ENCODE results near the gene DBNL.

Gene DBNL

DNA sequence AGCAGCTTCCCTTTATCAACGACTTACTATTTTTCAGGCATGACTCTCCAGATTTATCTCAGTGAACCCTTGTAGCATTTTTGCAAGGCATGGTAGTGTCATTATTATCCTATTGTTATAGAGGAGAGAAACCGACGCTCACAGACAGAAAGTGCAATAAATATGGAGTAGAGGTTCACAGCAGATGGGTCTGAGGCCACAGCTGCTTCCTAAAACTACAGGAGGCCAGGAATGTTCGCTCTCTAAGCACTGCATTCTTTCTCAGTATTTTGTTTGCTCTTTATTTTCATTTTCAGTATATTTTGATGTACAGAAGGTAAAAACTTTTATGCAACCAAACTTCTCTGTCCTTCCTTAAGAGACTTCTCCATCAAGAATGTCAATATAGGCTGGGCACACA lies 55.2 kb downstream of the DBNL start:
- Histone ChIP-seq H3K27ac (no peak overlapping the region), H3K9ac (ENCODE audit: insufficient read length) (no peak overlapping the region), H3K36me3 (ENCODE audit: insufficient read depth, low read length) (no peaks in the 10 kb centered on the region), H3K9me3 (ENCODE audit: low read depth, low read length) (no peaks in the 10 kb centered on the region), H3K4me3 (no peak overlapping the region)
- no peak for DNase-seq (ENCODE audit: low read depth, low spot score)
- no peak for TF ChIP-seq POLR2AphosphoS5 (IDR thresholded peaks at IDR 0.05; ENCODE audit: borderline replicate concordance, low read depth, low read length)
- TF ChIP-seq FOXP2 (optimal IDR thresholded peaks at IDR 0.05; ENCODE audit: control extremely low read depth, extremely low read length, insufficient read depth), result no peak
- no peak for TF ChIP-seq EZH2 (IDR thresholded peaks at IDR 0.05)

GRCh38 chr7:44100458-44101302 lies 56.2 kb downstream of the DBNL start:
- Histone ChIP-seq H3K9ac (ENCODE audit: insufficient read length) (no peak overlapping the region), H3K4me3 (no peak overlapping the region), H3K9me3 (ENCODE audit: low read depth, low read length) (no peaks in the 10 kb centered on the region), H3K27ac (no peak overlapping the region), H3K36me3 (ENCODE audit: insufficient read depth, low read length) (no peaks in the 10 kb centered on the region)
- TF ChIP-seq FOXP2 (optimal IDR thresholded peaks at IDR 0.05; ENCODE audit: control extremely low read depth, extremely low read length, insufficient read depth) (no peak), POLR2AphosphoS5 (IDR thresholded peaks at IDR 0.05; ENCODE audit: borderline replicate concordance, low read depth, low read length) (no peak), EZH2 (IDR thresholded peaks at IDR 0.05) (no peak)
- no peak for DNase-seq (ENCODE audit: low read depth, low spot score)

DNA sequence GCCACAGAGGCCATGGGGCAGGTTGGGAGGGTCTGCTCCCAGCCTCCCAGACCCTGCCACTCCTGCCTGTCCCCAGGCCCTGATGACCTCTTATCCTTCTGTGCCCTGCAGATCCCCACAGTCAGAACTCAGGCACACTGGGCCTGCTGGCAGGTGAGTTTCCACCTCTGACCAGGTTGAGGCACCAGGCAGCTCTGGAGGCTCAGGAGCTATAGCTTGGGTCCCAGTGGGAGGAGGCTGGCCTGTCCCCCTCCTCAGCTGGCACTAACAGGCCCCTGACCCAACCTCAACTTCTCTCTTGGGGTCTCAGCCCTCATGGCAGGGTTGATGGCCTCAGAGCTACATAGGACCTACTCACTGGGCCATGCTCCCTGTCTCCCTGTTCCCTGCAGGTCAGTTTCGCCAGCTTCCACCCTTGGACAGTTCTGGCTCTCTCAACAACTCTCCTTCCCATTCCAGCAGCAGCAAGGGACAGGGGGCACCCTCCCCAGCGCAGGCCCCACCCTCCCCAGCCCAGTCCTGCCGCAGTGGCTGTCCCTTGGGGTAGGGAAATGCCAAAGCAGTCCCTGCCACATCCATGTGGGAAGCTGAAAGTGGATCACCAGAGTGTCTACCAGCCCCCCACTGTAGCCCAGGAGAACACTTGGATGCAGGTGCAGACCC lies 56.9 kb downstream of the DBNL start:
- Histone ChIP-seq H3K9me3 (ENCODE audit: low read depth, low read length) (no peaks in the 10 kb centered on the region), H3K36me3 (ENCODE audit: insufficient read depth, low read length) (no peaks in the 10 kb centered on the region), H3K9ac (ENCODE audit: insufficient read length) (no peak overlapping the region), H3K27ac (no peak overlapping the region), H3K4me3 (no peak overlapping the region)
- no peak for DNase-seq (ENCODE audit: low read depth, low spot score)
- no peak for TF ChIP-seq POLR2AphosphoS5 (IDR thresholded peaks at IDR 0.05; ENCODE audit: borderline replicate concordance, low read depth, low read length)
- no peak for TF ChIP-seq EZH2 (IDR thresholded peaks at IDR 0.05)
- no peak for TF ChIP-seq FOXP2 (optimal IDR thresholded peaks at IDR 0.05; ENCODE audit: control extremely low read depth, extremely low read length, insufficient read depth)

- DNase-seq (ENCODE audit: low read depth, low spot score), result no peak
- Histone ChIP-seq H3K27ac (no peak overlapping the region), H3K36me3 (ENCODE audit: insufficient read depth, low read length) (no peaks in the 10 kb centered on the region), H3K9me3 (ENCODE audit: low read depth, low read length) (no peaks in the 10 kb centered on the region), H3K9ac (ENCODE audit: insufficient read length) (no peak overlapping the region), H3K4me3 (no peak overlapping the region)
- TF ChIP-seq EZH2 (IDR thresholded peaks at IDR 0.05) (no peak), POLR2AphosphoS5 (IDR thresholded peaks at IDR 0.05; ENCODE audit: borderline replicate concordance, low read depth, low read length) (no peak), FOXP2 (optimal IDR thresholded peaks at IDR 0.05; ENCODE audit: control extremely low read depth, extremely low read length, insufficient read depth) (no peak)
Observed at GRCh38 chr7:44101966-44102845, 57.7 kb downstream of the DBNL start.

GRCh38 chr7:44102846-44103565 lies 58.5 kb downstream of the DBNL start:
- DNase-seq (ENCODE audit: low read depth, low spot score), result no peak
- Histone ChIP-seq H3K36me3 (ENCODE audit: insufficient read depth, low read length) (no peaks in the 10 kb centered on the region), H3K27ac (no peak overlapping the region), H3K9me3 (ENCODE audit: low read depth, low read length) (no peaks in the 10 kb centered on the region), H3K9ac (ENCODE audit: insufficient read length) (no peak overlapping the region), H3K4me3 (no peak overlapping the region)
- TF ChIP-seq POLR2AphosphoS5 (IDR thresholded peaks at IDR 0.05; ENCODE audit: borderline replicate concordance, low read depth, low read length) (no peak), FOXP2 (optimal IDR thresholded peaks at IDR 0.05; ENCODE audit: control extremely low read depth, extremely low read length, insufficient read depth) (no peak), EZH2 (IDR thresholded peaks at IDR 0.05) (no peak)

GRCh38 chr7:44103566-44103922 lies 59.0 kb downstream of the DBNL start:
- no peak overlapping the region for H3K27ac ChIP-seq
- no peak for TF ChIP-seq POLR2AphosphoS5 (IDR thresholded peaks at IDR 0.05; ENCODE audit: borderline replicate concordance, low read depth, low read length)
- TF ChIP-seq FOXP2 (optimal IDR thresholded peaks at IDR 0.05; ENCODE audit: control extremely low read depth, extremely low read length, insufficient read depth), result no peak
- TF ChIP-seq EZH2 (IDR thresholded peaks at IDR 0.05), result no peak
- no peaks in the 10 kb centered on the region for H3K36me3 ChIP-seq (ENCODE audit: insufficient read depth, low read length)
- no peaks in the 10 kb centered on the region for H3K9me3 ChIP-seq (ENCODE audit: low read depth, low read length)
- no peak for DNase-seq (ENCODE audit: low read depth, low spot score)
- H3K4me3 ChIP-seq, result peak overlapping the region; percentile 69
- no peak overlapping the region for H3K9ac ChIP-seq (ENCODE audit: insufficient read length)

- Histone ChIP-seq H3K9ac (ENCODE audit: insufficient read length) (peak within 1 kb of the TSS; percentile 77), H3K36me3 (ENCODE audit: insufficient read depth, low read length) (no peaks in the 10 kb centered on the region), H3K27ac (no peak within 1 kb of the TSS), H3K9me3 (ENCODE audit: low read depth, low read length) (no peaks in the 10 kb centered on the region), H3K4me3 (peak within 1 kb of the TSS; percentile 84)
- TF ChIP-seq FOXP2 (optimal IDR thresholded peaks at IDR 0.05; ENCODE audit: control extremely low read depth, extremely low read length, insufficient read depth) (no peak), POLR2AphosphoS5 (IDR thresholded peaks at IDR 0.05; ENCODE audit: borderline replicate concordance, low read depth, low read length) (peak; percentile 33; the same call in 1 of the 2 replicates)
- DNase-seq (ENCODE audit: low read depth, low spot score), result no peak
Observed at GRCh38 chr7:44103923-44104859, 59.7 kb downstream of the DBNL start, which contains the start of gene AEBP1. AEBP1 (plus strand) TSS chr7:44104345; CDS start chr7:44104666, 321 bp downstream.
